ENCODE measurements around the gene NHEJ1. TPM values are rescaled to one million over a fixed set of nuclear protein-coding genes. Genes with fewer than 3 reads are reported as not detected.

The NHEJ1 gene
- total and polyA plus RNA-seq, 2 donors (not counting 1 experiment from before 2014, with no cell fraction given): 22.1 to 24.8 TPM

GRCh38 chr2:219182331-219183150, 21.9 kb upstream of the NHEJ1 start:
- no peak overlapping the region for H3K4me3 ChIP-seq (replicated peaks in 1 of 4; ENCODE audit: control extremely low read depth in 1 of 4, insufficient read depth in 1 of 4, low read depth in 3 of 4, low read length in 4 of 4)
- H3K79me2 ChIP-seq (ENCODE audit: control insufficient read depth, insufficient read depth, low read length): peaks cover 12% of the 10 kb centered on the region
- H3K36me3 ChIP-seq (ENCODE audit: control insufficient read depth, insufficient read depth, low read length): peaks cover 12% of the 10 kb centered on the region
- H3K9me3 ChIP-seq (ENCODE audit: control insufficient read depth, insufficient read depth, low read depth, low read length): no peaks in the 10 kb centered on the region
- H3K4me2 ChIP-seq (ENCODE audit: extremely low read depth, insufficient read depth, low read length): no peak overlapping the region
- H3K27ac ChIP-seq (ENCODE audit: insufficient read depth, low read length): no peak overlapping the region
- TF ChIP-seq CTCF (conservative IDR thresholded peaks at IDR 0.05 in 1 of 2, IDR thresholded peaks at IDR 0.05 in 1 of 2; ENCODE audit: low read depth in 1 of 2, low read length in 2 of 2) (no peak), EZH2 (IDR thresholded peaks at IDR 0.05; ENCODE audit: low read length, missing control alignments) (no peak)
- H3K9ac ChIP-seq (ENCODE audit: insufficient read depth, low read length): no peak overlapping the region
- H3K4me1 ChIP-seq (ENCODE audit: control insufficient read depth, extremely low read depth, insufficient read depth, low read length): peaks cover 7% of the 10 kb centered on the region
- no peaks in the 10 kb centered on the region for H4K20me1 ChIP-seq (ENCODE audit: control insufficient read depth, extremely low read depth, insufficient read depth, low read length)
- DNase-seq (ENCODE audit: low read depth in 2 of 2): no peak
- H3K27me3 ChIP-seq (ENCODE audit: control insufficient read depth, insufficient read depth, low read length): no peaks in the 10 kb centered on the region
- no peak overlapping the region for H2AFZ ChIP-seq (ENCODE audit: low read length)

- Histone ChIP-seq H3K9ac (ENCODE audit: insufficient read depth, low read length) (no peak overlapping the region), H3K79me2 (ENCODE audit: control insufficient read depth, insufficient read depth, low read length) (peaks cover 12% of the 10 kb centered on the region), H4K20me1 (ENCODE audit: control insufficient read depth, extremely low read depth, insufficient read depth, low read length) (no peaks in the 10 kb centered on the region), H3K36me3 (ENCODE audit: control insufficient read depth, insufficient read depth, low read length) (peaks cover 12% of the 10 kb centered on the region), H3K9me3 (ENCODE audit: control insufficient read depth, insufficient read depth, low read depth, low read length) (no peaks in the 10 kb centered on the region), H2AFZ (ENCODE audit: low read length) (no peak overlapping the region), H3K27me3 (ENCODE audit: control insufficient read depth, insufficient read depth, low read length) (no peaks in the 10 kb centered on the region), H3K4me3 (replicated peaks in 1 of 4; ENCODE audit: control extremely low read depth in 1 of 4, insufficient read depth in 1 of 4, low read depth in 3 of 4, low read length in 4 of 4) (no peak overlapping the region), H3K4me2 (ENCODE audit: extremely low read depth, insufficient read depth, low read length) (no peak overlapping the region), H3K27ac (ENCODE audit: insufficient read depth, low read length) (no peak overlapping the region), H3K4me1 (ENCODE audit: control insufficient read depth, extremely low read depth, insufficient read depth, low read length) (peaks cover 7% of the 10 kb centered on the region)
- no peak for DNase-seq (ENCODE audit: low read depth in 2 of 2)
- TF ChIP-seq CTCF (conservative IDR thresholded peaks at IDR 0.05 in 1 of 2, IDR thresholded peaks at IDR 0.05 in 1 of 2; ENCODE audit: low read depth in 1 of 2, low read length in 2 of 2) (no peak), EZH2 (IDR thresholded peaks at IDR 0.05; ENCODE audit: low read length, missing control alignments) (no peak)
These were observed 20.9 kb upstream of the NHEJ1 start for GRCh38 chr2:219181531-219181930.

- peaks cover 7% of the 10 kb centered on the region for H3K4me1 ChIP-seq (ENCODE audit: control insufficient read depth, extremely low read depth, insufficient read depth, low read length)
- TF ChIP-seq EZH2 (IDR thresholded peaks at IDR 0.05; ENCODE audit: low read length, missing control alignments) (no peak), CTCF (conservative IDR thresholded peaks at IDR 0.05 in 1 of 2, IDR thresholded peaks at IDR 0.05 in 1 of 2; ENCODE audit: low read depth in 1 of 2, low read length in 2 of 2) (no peak)
- H3K4me3 ChIP-seq (replicated peaks in 1 of 4; ENCODE audit: control extremely low read depth in 1 of 4, insufficient read depth in 1 of 4, low read depth in 3 of 4, low read length in 4 of 4): no peak overlapping the region
- H3K4me2 ChIP-seq (ENCODE audit: extremely low read depth, insufficient read depth, low read length): no peak overlapping the region
- no peaks in the 10 kb centered on the region for H3K9me3 ChIP-seq (ENCODE audit: control insufficient read depth, insufficient read depth, low read depth, low read length)
- H3K36me3 ChIP-seq (ENCODE audit: control insufficient read depth, insufficient read depth, low read length): peaks cover 12% of the 10 kb centered on the region
- DNase-seq (ENCODE audit: low read depth in 2 of 2): no peak
- H3K27me3 ChIP-seq (ENCODE audit: control insufficient read depth, insufficient read depth, low read length): no peaks in the 10 kb centered on the region
- no peaks in the 10 kb centered on the region for H4K20me1 ChIP-seq (ENCODE audit: control insufficient read depth, extremely low read depth, insufficient read depth, low read length)
- no peak overlapping the region for H3K27ac ChIP-seq (ENCODE audit: insufficient read depth, low read length)
- peaks cover 15% of the 10 kb centered on the region for H3K79me2 ChIP-seq (ENCODE audit: control insufficient read depth, insufficient read depth, low read length)
- no peak overlapping the region for H2AFZ ChIP-seq (ENCODE audit: low read length)
- H3K9ac ChIP-seq (ENCODE audit: insufficient read depth, low read length): no peak overlapping the region
These were observed 20.3 kb upstream of the NHEJ1 start for GRCh38 chr2:219180961-219181360.

All from fibroblast of lung (primary cell).